Endothelial cell of umbilical vein (primary cell): Measurements from ENCODE around the gene DUSP10. TPM values are rescaled to one million over a fixed set of nuclear protein-coding genes. Genes with fewer than 3 reads are reported as not detected.

Experiments used
- BruUV-seq: library from RNA; stranded (reverse); fragments of 400-500 nt; replicated peaks from 2 replicates; lab custom pipeline; 2021; lab: Mats Ljungman, UMichigan
- CTCF ChIA-PET: fragments of 300-600, 350-600 bp; sonication (Branson Sonifier 250); formaldehyde crosslinking; loops from one replicate; lab custom pipeline; 2021; ENCODE audit warnings: antibody characterized with exemption, inconsistent platforms; lab: Charles Lee
- POLR2A ChIA-PET: fragments of 300-600, 350-600 bp; sonication (Branson Sonifier 250); formaldehyde crosslinking; loops from one replicate; lab custom pipeline; 2021; ENCODE audit warnings: antibody characterized with exemption, inconsistent platforms; lab: Charles Lee
- DNase-seq: peaks from one replicate; pipeline ENCODE4 v3.0.0-alpha.2; 2011; ENCODE audit warnings: low read depth, low spot score
- FAIRE-seq: peaks from 2 replicates; lab custom pipeline; 2011; peaks lifted over from hg19 to GRCh38; lab: Jason Lieb, UNC
- H2AFZ ChIP-seq: 2 replicates; pipeline ENCODE4 v1.6.0; 2012; ENCODE audit warnings: low read depth, low read length, control low read depth, inconsistent platforms
- H3K27ac ChIP-seq: 2 replicates; pipeline ENCODE4 v1.5.1; 2011; ENCODE audit warnings: low read depth, mild to moderate bottlenecking, control low read depth, low read length, moderate library complexity; ENCODE audit not compliant: insufficient read depth
- H3K27me3 ChIP-seq, 2 experiments: 2 replicates each; pipeline versions ENCODE4 v1.6.0 to v1.6.1; 2011; ENCODE audit warnings: low read length in 2 of 2, mixed read lengths in 1 of 2; ENCODE audit not compliant: control insufficient read depth in 2 of 2, insufficient read depth in 2 of 2
- H3K36me3 ChIP-seq, 2 experiments: 2 replicates in 1 of 2; 3 replicates in 1 of 2; pipeline ENCODE4 v1.5.1; 2011; ENCODE audit warnings: low read length in 2 of 2, mild to moderate bottlenecking in 1 of 2, moderate library complexity in 1 of 2; ENCODE audit not compliant: control insufficient read depth in 2 of 2, insufficient read depth in 2 of 2; ENCODE audit errors: extremely low read depth in 1 of 2
- H3K4me1 ChIP-seq: 3 replicates; pipeline ENCODE4 v1.5.1; 2011; ENCODE audit warnings: mild to moderate bottlenecking, low read length; ENCODE audit not compliant: control insufficient read depth, insufficient read depth; ENCODE audit errors: extremely low read depth
- H3K4me2 ChIP-seq: 2 replicates; pipeline ENCODE4 v1.6.1; 2011; ENCODE audit warnings: low read length, control low read depth, mixed read lengths; ENCODE audit not compliant: insufficient read depth
- H3K4me3 ChIP-seq, 3 experiments: fragments of 200-600 bp in 1 of 3; sonication (generic), shearing (Covaris generic) in 1 of 3; replicated peaks in 1 of 3; 2 replicates each; pipeline ENCODE4 v1.5.1; 2011 to 2016; ENCODE audit warnings: control low read depth in 3 of 3, low read length in 3 of 3, mild to moderate bottlenecking in 2 of 3, inconsistent platforms in 1 of 3, low read depth in 1 of 3, moderate library complexity in 1 of 3; ENCODE audit not compliant: insufficient read depth in 1 of 3
- H3K79me2 ChIP-seq: 2 replicates; pipeline ENCODE4 v1.6.0; 2012; ENCODE audit warnings: low read length, inconsistent platforms; ENCODE audit not compliant: control insufficient read depth, insufficient read depth
- H3K9ac ChIP-seq: replicated peaks from 2 replicates; pipeline ENCODE3; 2011; ENCODE audit warnings: low read length, control low read depth; ENCODE audit not compliant: insufficient read depth; ENCODE audit errors: extremely low read depth
- H3K9me1 ChIP-seq: replicated peaks from 3 replicates; pipeline ENCODE4 v1.6.0; 2011; ENCODE audit warnings: mild to moderate bottlenecking, low read length; ENCODE audit not compliant: control insufficient read depth, insufficient read depth; ENCODE audit errors: extremely low read depth
- H3K9me3 ChIP-seq: replicated peaks from 2 replicates; pipeline ENCODE4 v1.5.1; 2012; ENCODE audit warnings: low read length, inconsistent platforms; ENCODE audit not compliant: control insufficient read depth, insufficient read depth
- H4K20me1 ChIP-seq: replicated peaks from 2 replicates; pipeline ENCODE3; 2011; ENCODE audit warnings: mild to moderate bottlenecking, low read length; ENCODE audit not compliant: control insufficient read depth, insufficient read depth; ENCODE audit errors: extremely low read depth
- EZH2 ChIP-seq: IDR thresholded peaks from 2 replicates; pipeline ENCODE4 v1.6.1; 2012; ENCODE audit warnings: borderline replicate concordance, low read depth, mild to moderate bottlenecking, moderate library complexity, low read length, inconsistent platforms; ENCODE audit not compliant: severe bottlenecking
- FOS ChIP-seq: IDR thresholded peaks from 2 replicates; pipeline ENCODE4 v1.6.1; 2011; ENCODE audit warnings: mild to moderate bottlenecking, low read length, moderate library complexity, borderline replicate concordance; ENCODE audit not compliant: insufficient read depth
- GATA2 ChIP-seq: IDR thresholded peaks from 2 replicates; pipeline ENCODE4 v1.7.0; 2011; ENCODE audit warnings: low read depth, mild to moderate bottlenecking, moderate library complexity, mixed read lengths, low read length; ENCODE audit not compliant: insufficient read length, insufficient read depth
- JUN ChIP-seq: IDR thresholded peaks from 2 replicates; pipeline ENCODE4 v1.6.1; 2011; ENCODE audit warnings: borderline replicate concordance, low read depth; ENCODE audit not compliant: insufficient read length, insufficient read depth
- MYC ChIP-seq: IDR thresholded peaks from one replicate; pipeline ENCODE4 v1.6.1; 2011; ENCODE audit warnings: mild to moderate bottlenecking, low read depth, low read length
- POLR2A ChIP-seq: IDR thresholded peaks from 2 replicates; pipeline ENCODE4 v1.6.1; 2012; ENCODE audit warnings: low read depth, mild to moderate bottlenecking, control low read depth, low read length
- POLR2AphosphoS5 ChIP-seq: IDR thresholded peaks from 2 replicates; pipeline ENCODE4 v1.6.1; 2012; ENCODE audit warnings: low read depth, mild to moderate bottlenecking, control low read depth, low read length, moderate library complexity; ENCODE audit not compliant: insufficient read depth
- dilution Hi-C: fragments of 300-500 bp; cut with MboI; formaldehyde crosslinking; loops from one replicate; pipeline ENCODE4 v1.15.0; 2019; ENCODE audit warnings: low sequenced_read_pairs; ENCODE audit not compliant: extremely low pct_ligation_motif_present
- intact Hi-C: fragments of 100-400 bp; cut with micrococcal nuclease; formaldehyde crosslinking; loops from one replicate; pipeline ENCODE4 v1.10.0; 2022
- polyA plus RNA-seq, 4 experiments: library from polyadenylated mRNA; depleted of rRNA in 3 of 4; stranded (reverse) in 3 of 4; unstranded in 1 of 4; fragments of >200 nt; gene quantifications; 2 replicates each; pipeline versions ENCODE4 v1.2.1 to v1.2.3, GENCODE V29; 2011 to 2012; ENCODE audit warnings: missing spikeins in 1 of 4
- total RNA-seq: library from RNA; stranded (reverse); gene quantifications from 2 replicates; pipeline ENCODE4 v1.2.3, GENCODE V29; 2021
- TF ChIP-seq, protein P1 (sequence below): IDR thresholded peaks from 2 replicates; pipeline ENCODE4 v1.6.1; 2011; ENCODE audit not compliant: insufficient read depth, insufficient read length
- TF ChIP-seq, protein P2 (sequence below), 2 donors: IDR thresholded peaks; 1 replicate in 1 of 2; 2 replicates in 1 of 2; pipeline ENCODE4 v1.5.1; 2011; ENCODE audit warnings: low read length in 2 of 2, mild to moderate bottlenecking in 2 of 2, moderate library complexity in 2 of 2, control low read depth in 1 of 2, inconsistent platforms in 1 of 2, low read depth in 1 of 2; ENCODE audit not compliant: insufficient read depth in 1 of 2; ENCODE audit errors: extremely low read depth in 1 of 2

DUSP10 gene
- total and polyA plus RNA-seq, 2 donors (not counting 3 experiments of a cell fraction or from before 2014, with no cell fraction given) = 1.6 to 1.9 TPM

DNA sequence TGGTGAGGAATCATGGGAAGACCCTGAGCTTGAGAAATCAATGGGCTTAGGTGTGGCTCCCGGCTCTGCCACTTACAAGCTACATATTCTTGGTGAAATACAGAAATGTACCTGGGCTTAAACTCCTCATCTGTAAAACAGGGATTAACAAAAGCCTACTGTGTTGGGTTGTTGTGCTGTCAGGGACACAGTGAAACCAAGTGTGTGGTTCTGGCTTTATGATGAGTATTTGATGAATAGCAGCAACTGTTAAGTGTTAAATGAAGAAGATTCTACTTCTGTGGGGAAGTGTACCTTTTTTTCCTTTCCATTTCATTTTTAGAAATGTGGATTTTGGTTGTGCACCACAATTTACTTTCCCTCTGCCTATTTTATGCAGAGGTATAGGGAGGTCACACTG is 41.1 kb upstream of the DUSP10 start:
- Histone ChIP-seq H3K4me2 (no peak overlapping the region), H3K79me2 (no peaks in the 10 kb centered on the region), H3K36me3 (no peaks in the 10 kb centered on the region), H4K20me1 (no peaks in the 10 kb centered on the region), H3K9ac (no peak overlapping the region), H3K4me3 (no peak overlapping the region), H3K27me3 (peaks cover 0 to 6% of the 10 kb centered on the region in 2 experiments), H3K27ac (no peak overlapping the region), H3K4me1 (no peaks in the 10 kb centered on the region), H3K9me3 (no peaks in the 10 kb centered on the region), H2AFZ (no peak overlapping the region), H3K9me1 (no peaks in the 10 kb centered on the region)
- DNase-seq = no peak
- ChIA-PET POLR2A (no interaction called here), CTCF (interaction anchor here (1.1 kb wide), 1 partner anchor 20 kb away, joined by 5 read pairs; no protein-coding TSS in a partner anchor)
- no TSS peak for BruUV-seq
- dilution Hi-C loops = no loop called here
- intact Hi-C loops = no loop called here
- TF ChIP-seq MYC (no peak), EZH2 (no peak), JUN (no peak), GATA2 (no peak), POLR2A (no peak)
- no peak for FAIRE-seq

DNA sequence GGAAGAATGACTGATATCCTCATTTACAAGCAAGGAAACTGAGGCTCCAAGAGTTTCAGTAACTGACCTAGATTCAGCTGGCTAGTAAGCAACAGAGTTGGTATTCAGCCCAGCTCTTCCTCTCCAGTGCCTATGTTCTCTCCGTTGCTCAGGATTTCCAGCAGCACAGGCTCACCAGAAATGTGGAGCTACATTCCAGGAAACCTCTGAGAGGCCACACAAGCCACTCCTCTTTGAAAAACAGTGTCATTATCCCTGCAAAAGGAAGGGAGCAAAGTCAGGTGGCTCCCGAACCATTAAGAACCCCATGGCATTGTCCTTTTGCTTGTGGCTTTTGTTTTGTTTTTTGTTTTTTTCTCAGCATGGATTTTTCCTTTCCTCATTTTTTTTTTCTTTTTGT is 40.6 kb upstream of the DUSP10 start:
- POLR2A ChIA-PET = no interaction called here
- Histone ChIP-seq H3K4me3 (no peak overlapping the region), H3K27ac (no peak overlapping the region), H3K27me3 (peaks cover 0 to 6% of the 10 kb centered on the region in 2 experiments), H3K9me3 (no peaks in the 10 kb centered on the region), H3K79me2 (no peaks in the 10 kb centered on the region), H3K36me3 (no peaks in the 10 kb centered on the region), H3K4me2 (no peak overlapping the region), H4K20me1 (no peaks in the 10 kb centered on the region), H3K9me1 (no peaks in the 10 kb centered on the region), H3K4me1 (no peaks in the 10 kb centered on the region), H3K9ac (no peak overlapping the region), H2AFZ (no peak overlapping the region)
- CTCF ChIA-PET = interaction anchor here (1.1 kb wide), 1 partner anchor 20 kb away, joined by 5 read pairs; no protein-coding TSS in a partner anchor
- intact Hi-C loops = no loop called here
- DNase-seq (no peak), FAIRE-seq (no peak)
- no TSS peak for BruUV-seq
- dilution Hi-C loops = no loop called here
- TF ChIP-seq, protein P1, sequence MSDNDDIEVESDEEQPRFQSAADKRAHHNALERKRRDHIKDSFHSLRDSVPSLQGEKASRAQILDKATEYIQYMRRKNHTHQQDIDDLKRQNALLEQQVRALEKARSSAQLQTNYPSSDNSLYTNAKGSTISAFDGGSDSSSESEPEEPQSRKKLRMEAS = no peak
- TF ChIP-seq FOS = no peak
- no peak for TF ChIP-seq POLR2AphosphoS5
- no peak for TF ChIP-seq EZH2
- TF ChIP-seq, protein P2, sequence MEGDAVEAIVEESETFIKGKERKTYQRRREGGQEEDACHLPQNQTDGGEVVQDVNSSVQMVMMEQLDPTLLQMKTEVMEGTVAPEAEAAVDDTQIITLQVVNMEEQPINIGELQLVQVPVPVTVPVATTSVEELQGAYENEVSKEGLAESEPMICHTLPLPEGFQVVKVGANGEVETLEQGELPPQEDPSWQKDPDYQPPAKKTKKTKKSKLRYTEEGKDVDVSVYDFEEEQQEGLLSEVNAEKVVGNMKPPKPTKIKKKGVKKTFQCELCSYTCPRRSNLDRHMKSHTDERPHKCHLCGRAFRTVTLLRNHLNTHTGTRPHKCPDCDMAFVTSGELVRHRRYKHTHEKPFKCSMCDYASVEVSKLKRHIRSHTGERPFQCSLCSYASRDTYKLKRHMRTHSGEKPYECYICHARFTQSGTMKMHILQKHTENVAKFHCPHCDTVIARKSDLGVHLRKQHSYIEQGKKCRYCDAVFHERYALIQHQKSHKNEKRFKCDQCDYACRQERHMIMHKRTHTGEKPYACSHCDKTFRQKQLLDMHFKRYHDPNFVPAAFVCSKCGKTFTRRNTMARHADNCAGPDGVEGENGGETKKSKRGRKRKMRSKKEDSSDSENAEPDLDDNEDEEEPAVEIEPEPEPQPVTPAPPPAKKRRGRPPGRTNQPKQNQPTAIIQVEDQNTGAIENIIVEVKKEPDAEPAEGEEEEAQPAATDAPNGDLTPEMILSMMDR (IDR thresholded peaks at IDR 0.05; ENCODE audit: extremely low read depth in 1 of 2, insufficient read depth in 1 of 2, low read depth in 1 of 2, low read length in 2 of 2) = no peak
- no peak for TF ChIP-seq POLR2A
- TF ChIP-seq MYC = no peak
- TF ChIP-seq GATA2 = no peak
- no peak for TF ChIP-seq JUN
